Glutamatergic neuron (in vitro differentiated cells): ENCODE results near the gene SUMO3. TPM values are rescaled to one million over a fixed set of nuclear protein-coding genes. Genes with fewer than 3 reads are reported as not detected.

Experiments
- DNase-seq: peaks from one replicate; pipeline ENCODE4 v3.0.0; 2022
- H3K27ac Mint-ChIP-seq: one replicate; pipeline ENCODE4 v1.8.0; 2020; ENCODE audit warnings: mild to moderate bottlenecking, mixed read lengths, inconsistent platforms; ENCODE audit not compliant: unreplicated experiment
- H3K27me3 Mint-ChIP-seq: one replicate; pipeline ENCODE4 v1.8.0; 2020; ENCODE audit warnings: mild to moderate bottlenecking, moderate library complexity, mixed read lengths, inconsistent platforms; ENCODE audit not compliant: unreplicated experiment
- H3K36me3 Mint-ChIP-seq: one replicate; pipeline ENCODE4 v1.8.0; 2020; ENCODE audit warnings: mild to moderate bottlenecking, mixed read lengths, inconsistent platforms; ENCODE audit not compliant: unreplicated experiment
- H3K4me1 Mint-ChIP-seq: one replicate; pipeline ENCODE4 v1.8.0; 2020; ENCODE audit warnings: mild to moderate bottlenecking, low read depth, mixed read lengths, inconsistent platforms; ENCODE audit not compliant: unreplicated experiment
- H3K4me3 Mint-ChIP-seq: one replicate; pipeline ENCODE4 v1.8.0; 2020; ENCODE audit warnings: mild to moderate bottlenecking, mixed read lengths, inconsistent platforms; ENCODE audit not compliant: unreplicated experiment
- H3K9me3 Mint-ChIP-seq: one replicate; pipeline ENCODE4 v1.8.0; 2020; ENCODE audit warnings: mild to moderate bottlenecking, moderate library complexity, mixed read lengths, inconsistent platforms; ENCODE audit not compliant: unreplicated experiment
- total RNA-seq: library from RNA; stranded (reverse); fragmentation: NEBNext Ultra II Directional; extraction: Animal tissue kit (Norgen Biotek cat#: 25700); gene quantifications from one replicate; pipeline ENCODE4 v1.2.1, GENCODE V29; 2021; ENCODE audit not compliant: unreplicated experiment
- TF ChIP-seq, protein P1 (sequence below): fragments of 200-600 bp; sonication (generic); IDR thresholded peaks from one replicate; pipeline ENCODE4 v1.5.0; 2021; ENCODE audit not compliant: partially characterized antibody, unreplicated experiment

The SUMO3 gene
- total RNA-seq, 1 donor from 2014 or later = 63.5 TPM

DNA sequence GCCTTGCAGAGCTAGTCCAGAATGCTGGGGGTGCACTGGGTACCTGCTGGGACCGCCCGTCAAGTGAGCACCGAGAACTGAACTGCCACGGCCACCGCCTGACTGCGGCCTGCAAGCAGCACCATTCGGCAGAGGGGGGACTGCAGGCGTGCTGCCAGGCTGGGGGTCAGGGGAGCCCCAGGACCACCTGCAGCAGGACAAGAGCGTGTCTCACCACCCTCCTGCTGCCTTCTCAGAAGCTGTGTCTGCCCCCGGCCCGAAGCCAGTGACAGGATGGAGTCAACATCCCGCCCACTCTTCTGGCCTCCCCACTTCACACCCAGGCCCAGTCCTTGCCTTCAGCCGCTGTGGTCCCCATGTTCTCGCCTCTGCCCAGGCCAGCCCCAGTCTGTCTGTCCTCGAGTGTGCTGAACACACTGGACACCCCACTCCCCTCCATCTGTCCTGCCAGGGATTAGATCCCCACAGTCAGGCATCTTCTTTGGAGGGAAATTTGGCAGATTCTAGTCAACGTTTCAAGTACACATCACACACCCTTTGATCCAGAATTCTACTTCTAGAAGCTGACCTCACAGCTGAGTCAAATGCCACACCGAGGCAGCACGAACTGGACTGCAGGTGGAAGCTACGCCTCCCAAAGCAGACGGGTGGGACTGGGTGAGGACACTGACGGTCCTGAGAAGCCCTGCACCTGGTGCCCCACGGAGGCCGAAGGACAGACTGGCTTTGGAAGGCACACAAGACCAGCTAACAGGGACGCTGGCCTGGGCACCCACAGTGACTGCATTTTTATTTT, 29.6 kb upstream of the SUMO3 start:
- DNase-seq = no peak
- Mint-ChIP-seq H3K9me3 (peaks cover 6% of the 10 kb centered on the region), H3K27me3 (peaks cover 10% of the 10 kb centered on the region), H3K4me3 (no peak overlapping the region), H3K4me1 (peaks cover 5% of the 10 kb centered on the region), H3K36me3 (no peaks in the 10 kb centered on the region), H3K27ac (no peak overlapping the region)
- TF ChIP-seq, protein P1, sequence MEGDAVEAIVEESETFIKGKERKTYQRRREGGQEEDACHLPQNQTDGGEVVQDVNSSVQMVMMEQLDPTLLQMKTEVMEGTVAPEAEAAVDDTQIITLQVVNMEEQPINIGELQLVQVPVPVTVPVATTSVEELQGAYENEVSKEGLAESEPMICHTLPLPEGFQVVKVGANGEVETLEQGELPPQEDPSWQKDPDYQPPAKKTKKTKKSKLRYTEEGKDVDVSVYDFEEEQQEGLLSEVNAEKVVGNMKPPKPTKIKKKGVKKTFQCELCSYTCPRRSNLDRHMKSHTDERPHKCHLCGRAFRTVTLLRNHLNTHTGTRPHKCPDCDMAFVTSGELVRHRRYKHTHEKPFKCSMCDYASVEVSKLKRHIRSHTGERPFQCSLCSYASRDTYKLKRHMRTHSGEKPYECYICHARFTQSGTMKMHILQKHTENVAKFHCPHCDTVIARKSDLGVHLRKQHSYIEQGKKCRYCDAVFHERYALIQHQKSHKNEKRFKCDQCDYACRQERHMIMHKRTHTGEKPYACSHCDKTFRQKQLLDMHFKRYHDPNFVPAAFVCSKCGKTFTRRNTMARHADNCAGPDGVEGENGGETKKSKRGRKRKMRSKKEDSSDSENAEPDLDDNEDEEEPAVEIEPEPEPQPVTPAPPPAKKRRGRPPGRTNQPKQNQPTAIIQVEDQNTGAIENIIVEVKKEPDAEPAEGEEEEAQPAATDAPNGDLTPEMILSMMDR = no peak

DNA sequence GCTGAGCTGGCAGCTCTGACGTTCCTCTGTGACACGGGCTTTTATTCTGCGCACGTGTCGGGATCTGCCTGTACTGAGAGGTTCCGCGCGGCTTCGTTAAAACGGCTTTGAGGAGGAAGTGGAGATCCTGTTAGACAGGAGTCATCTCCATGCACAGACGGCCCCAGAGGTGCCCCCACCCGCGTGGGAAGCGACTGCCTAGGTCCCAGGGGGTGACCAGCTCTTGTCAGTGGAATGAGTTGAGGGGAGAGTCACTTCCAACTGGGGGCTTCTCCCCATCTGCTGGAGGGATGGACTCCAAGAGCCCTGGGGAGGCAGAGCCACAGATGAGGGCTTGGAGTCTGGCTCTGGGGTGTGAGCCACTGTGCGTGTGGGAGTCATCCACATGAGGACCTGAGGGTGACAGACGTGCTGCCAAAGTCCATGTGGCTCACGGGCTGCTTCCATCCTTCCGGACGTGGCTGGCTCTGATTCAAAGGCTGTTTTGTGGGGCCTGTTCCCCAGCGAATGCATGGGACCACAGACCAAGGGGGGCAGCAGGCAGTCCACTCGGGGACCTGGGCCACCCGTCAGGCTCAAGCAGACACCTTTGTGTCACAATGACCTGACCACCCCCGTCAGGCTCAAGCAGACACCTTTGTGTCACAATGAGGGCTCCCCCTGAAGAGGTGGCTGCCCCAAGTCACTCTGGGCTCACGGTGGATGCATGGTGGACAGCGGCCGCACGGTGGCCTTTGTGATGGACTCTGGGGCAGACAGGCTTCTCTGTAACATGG, 28.8 kb upstream of the SUMO3 start:
- no peak for DNase-seq
- Mint-ChIP-seq H3K9me3 (peaks cover 6% of the 10 kb centered on the region), H3K4me3 (peak overlapping the region; percentile 61), H3K27ac (peak overlapping the region; percentile 59), H3K36me3 (no peaks in the 10 kb centered on the region), H3K4me1 (peaks cover 5% of the 10 kb centered on the region), H3K27me3 (peaks cover 10% of the 10 kb centered on the region)
- TF ChIP-seq, protein P1 = no peak

DNA sequence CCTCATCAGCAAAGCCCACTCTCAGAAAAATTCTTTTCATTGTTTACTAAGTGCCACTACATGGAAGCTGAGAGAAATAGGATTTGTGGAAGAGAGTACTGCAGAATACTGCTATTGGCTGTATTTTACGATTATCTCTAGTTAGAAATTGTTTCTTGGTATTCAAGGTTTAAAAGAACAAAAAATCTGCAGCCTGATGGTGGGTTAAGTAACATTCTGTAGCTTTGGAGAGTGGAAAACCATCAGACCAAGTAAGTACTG, 28.3 kb upstream of the SUMO3 start:
- TF ChIP-seq, protein P1 = no peak
- peaks cover 10% of the 10 kb centered on the region for H3K27me3 Mint-ChIP-seq
- DNase-seq = no peak
- peak overlapping the region; percentile 59 for H3K27ac Mint-ChIP-seq
- H3K4me1 Mint-ChIP-seq = peaks cover 5% of the 10 kb centered on the region
- H3K36me3 Mint-ChIP-seq = no peaks in the 10 kb centered on the region
- peaks cover 6% of the 10 kb centered on the region for H3K9me3 Mint-ChIP-seq
- peak overlapping the region; percentile 61 for H3K4me3 Mint-ChIP-seq

DNA sequence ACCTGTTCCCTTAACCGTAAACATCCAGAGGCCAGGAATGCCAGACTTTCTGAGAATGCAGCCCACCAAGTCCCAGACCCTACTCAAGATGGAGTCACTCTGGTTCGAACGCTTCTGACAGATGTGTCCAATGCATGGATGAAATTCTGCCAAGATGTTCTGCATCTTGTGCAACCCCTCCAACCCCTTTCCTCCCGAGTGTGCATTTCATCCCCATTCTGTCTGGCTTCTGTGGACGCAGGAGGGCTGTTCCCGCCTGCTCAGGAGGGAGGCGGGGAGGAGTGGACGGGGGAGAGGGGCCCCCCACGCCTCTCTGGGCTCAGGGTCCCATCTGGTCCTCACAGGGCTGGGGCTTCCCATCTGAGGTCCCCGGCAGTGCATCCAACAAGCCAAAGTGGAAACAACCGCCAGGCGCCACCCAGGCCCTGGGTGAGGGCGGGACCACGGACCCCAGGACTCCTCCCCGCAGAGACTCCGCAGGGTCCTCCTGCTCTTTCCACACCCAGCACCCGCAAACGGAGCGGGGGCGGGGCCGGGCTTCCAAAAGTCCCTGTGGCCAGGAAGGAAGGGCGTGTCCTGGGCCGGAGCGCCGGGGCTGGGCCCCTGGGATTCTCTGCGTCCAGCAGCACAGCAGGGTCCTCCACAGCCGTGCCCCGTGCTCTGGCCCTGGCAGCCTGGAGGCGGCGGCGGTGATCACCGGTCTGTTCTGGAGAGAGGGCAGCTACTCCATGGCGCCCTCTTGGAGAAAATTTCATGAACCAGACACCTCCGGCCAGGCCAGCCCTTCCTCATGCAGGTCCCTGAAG, 27.8 kb upstream of the SUMO3 start:
- H3K9me3 Mint-ChIP-seq = peaks cover 6% of the 10 kb centered on the region
- peak overlapping the region; percentile 61 for H3K4me3 Mint-ChIP-seq
- DNase-seq = peak; percentile 80
- H3K36me3 Mint-ChIP-seq = no peaks in the 10 kb centered on the region
- peaks cover 5% of the 10 kb centered on the region for H3K4me1 Mint-ChIP-seq
- peak overlapping the region; percentile 28 for H3K27ac Mint-ChIP-seq
- H3K27me3 Mint-ChIP-seq = peaks cover 10% of the 10 kb centered on the region
- TF ChIP-seq, protein P1 = no peak
